K562 (cell line): ENCODE data around the gene PPL. TPM values are rescaled to one million over a fixed set of nuclear protein-coding genes. Genes with fewer than 3 reads are reported as not detected.

Experiments used
- CREM ChIP-seq: IDR thresholded peaks from 2 replicates; pipeline ENCODE4 v1.6.1; 2014; ENCODE audit warnings: antibody characterized with exemption, low read depth
- CTBP1 ChIP-seq: fragments of 450-650 bp; IDR thresholded peaks from 2 replicates; pipeline ENCODE4 v1.6.1; 2016; ENCODE audit warnings: borderline replicate concordance
- FOXP1 ChIP-seq: sonication (generic); formaldehyde crosslinking; IDR thresholded peaks from 2 replicates; pipeline ENCODE4 v1.8.0; 2022; ENCODE audit warnings: mild to moderate bottlenecking, missing genetic modification reagents
- GATAD2B ChIP-seq: fragments of 450-650 bp; IDR thresholded peaks from 2 replicates; pipeline ENCODE4 v1.6.1; 2017; ENCODE audit warnings: mild to moderate bottlenecking, borderline replicate concordance
- HDAC1 ChIP-seq, 2 experiments: fragments of 450-650 bp; IDR thresholded peaks; 2 replicates each; pipeline ENCODE4 v1.6.1; 2016 to 2017; ENCODE audit warnings: inconsistent platforms in 1 of 2, mild to moderate bottlenecking in 1 of 2, moderate library complexity in 1 of 2
- HNRNPLL ChIP-seq: fragments of 200-400 bp; formaldehyde crosslinking; IDR thresholded peaks from 2 replicates; pipeline ENCODE4 v1.6.1; 2017; ENCODE audit warnings: low read length, low read depth, mild to moderate bottlenecking; ENCODE audit not compliant: poor library complexity, severe bottlenecking
- IFI16 ChIP-seq: fragments of 250-450 bp; sonication (Bioruptor Pico); IDR thresholded peaks from 2 replicates; pipeline ENCODE4 v2.1.2; 2022; ENCODE audit warnings: mild to moderate bottlenecking, inconsistent platforms
- KLF16 ChIP-seq: IDR thresholded peaks from 2 replicates; pipeline ENCODE4 v1.6.1; 2016; ENCODE audit warnings: antibody characterized with exemption
- MECOM ChIP-seq: fragments of 250-450 bp; sonication (Bioruptor Pico); IDR thresholded peaks from 2 replicates; pipeline ENCODE4 v1.8.0; 2022; ENCODE audit warnings: inconsistent platforms
- NFIC ChIP-seq: fragments of 450-650 bp; IDR thresholded peaks from 2 replicates; pipeline ENCODE4 v1.6.1; 2017; ENCODE audit warnings: mild to moderate bottlenecking, inconsistent platforms
- NRF1 ChIP-seq, 2 experiments: fragments of 450-650 bp; IDR thresholded peaks in 1 of 2; conservative IDR thresholded peaks in 1 of 2; 2 replicates each; pipeline ENCODE4 v1.6.1; 2014; ENCODE audit warnings: mild to moderate bottlenecking in 2 of 2
- PCBP2 ChIP-seq: fragments of 200-400 bp; formaldehyde crosslinking; IDR thresholded peaks from 2 replicates; pipeline ENCODE4 v1.6.1; 2018; ENCODE audit warnings: low read length, low read depth, mild to moderate bottlenecking, moderate library complexity; ENCODE audit not compliant: poor library complexity, severe bottlenecking
- SIN3B ChIP-seq: fragments of 450-650 bp; IDR thresholded peaks from 2 replicates; pipeline ENCODE4 v1.6.1; 2017; ENCODE audit warnings: low read depth, mild to moderate bottlenecking, moderate library complexity
- SP1 ChIP-seq: sonication (generic); formaldehyde crosslinking; IDR thresholded peaks from 2 replicates; pipeline ENCODE4 v1.8.1; 2022; ENCODE audit warnings: mild to moderate bottlenecking, missing genetic modification reagents
- ZFP30 ChIP-seq: fragments of 250-450 bp; sonication (Bioruptor Pico); IDR thresholded peaks from 2 replicates; pipeline ENCODE4 v1.8.0; 2022; ENCODE audit warnings: moderate library complexity, mild to moderate bottlenecking, inconsistent platforms, borderline replicate concordance
- polyA plus RNA-seq, 8 experiments: library from polyadenylated mRNA; depleted of rRNA in 4 of 8; stranded (reverse) in 5 of 8; unstranded in 3 of 8; fragments of >200 nt; fragmentation: Nextera tagmentation in 2 of 8; fragmentation: Illumina TruSeq in 1 of 8; extraction: Ambion mirVana in 2 of 8; extraction: Trizol in 1 of 8; gene quantifications; 2 replicates each; pipeline versions ENCODE4 v1.2.1 to v1.2.3, GENCODE V29; 2011 to 2014; ENCODE audit warnings: inconsistent platforms in 1 of 8, missing spikeins in 1 of 8
- total RNA-seq, 7 experiments: library from RNA; depleted of rRNA in 6 of 7; stranded (reverse); fragments of >200 nt in 6 of 7; fragmentation: Illumina TruSeq in 2 of 7; extraction: Trizol in 2 of 7; gene quantifications; 2 replicates each; pipeline versions ENCODE4 v1.2.1 to v1.2.3, GENCODE V29; 2011 to 2021; ENCODE audit warnings: low replicate concordance in 1 of 7
- TF ChIP-seq, protein P1 (sequence below): fragments of 450-650 bp; formaldehyde crosslinking; IDR thresholded peaks from 2 replicates; pipeline ENCODE4 v1.4.0; 2020; ENCODE audit warnings: mild to moderate bottlenecking, moderate library complexity
- TF ChIP-seq, protein P2 (sequence below): fragments of 450-650 bp; IDR thresholded peaks from 2 replicates; pipeline ENCODE4 v1.6.1; 2016; ENCODE audit warnings: borderline replicate concordance
- TF ChIP-seq, protein P3 (sequence below): fragments of 450-650 bp; IDR thresholded peaks from 2 replicates; pipeline ENCODE4 v1.6.1; 2014; ENCODE audit warnings: low read depth, mild to moderate bottlenecking, moderate library complexity, borderline replicate concordance
- TF ChIP-seq, protein P4 (sequence below), 2 experiments: IDR thresholded peaks; 2 replicates each; pipeline ENCODE4 v1.6.1; 2012; ENCODE audit warnings: improper control_type of control experiment in 2 of 2, low read depth in 2 of 2, low read length in 2 of 2, borderline replicate concordance in 1 of 2

Gene PPL
- total and polyA plus RNA-seq, 9 of the 15 experiments (the other 6 are each of a cell fraction or from before 2014, with no cell fraction given), result 0.01 to 0.15 (median 0.07) TPM; not detected in 3

DNA sequence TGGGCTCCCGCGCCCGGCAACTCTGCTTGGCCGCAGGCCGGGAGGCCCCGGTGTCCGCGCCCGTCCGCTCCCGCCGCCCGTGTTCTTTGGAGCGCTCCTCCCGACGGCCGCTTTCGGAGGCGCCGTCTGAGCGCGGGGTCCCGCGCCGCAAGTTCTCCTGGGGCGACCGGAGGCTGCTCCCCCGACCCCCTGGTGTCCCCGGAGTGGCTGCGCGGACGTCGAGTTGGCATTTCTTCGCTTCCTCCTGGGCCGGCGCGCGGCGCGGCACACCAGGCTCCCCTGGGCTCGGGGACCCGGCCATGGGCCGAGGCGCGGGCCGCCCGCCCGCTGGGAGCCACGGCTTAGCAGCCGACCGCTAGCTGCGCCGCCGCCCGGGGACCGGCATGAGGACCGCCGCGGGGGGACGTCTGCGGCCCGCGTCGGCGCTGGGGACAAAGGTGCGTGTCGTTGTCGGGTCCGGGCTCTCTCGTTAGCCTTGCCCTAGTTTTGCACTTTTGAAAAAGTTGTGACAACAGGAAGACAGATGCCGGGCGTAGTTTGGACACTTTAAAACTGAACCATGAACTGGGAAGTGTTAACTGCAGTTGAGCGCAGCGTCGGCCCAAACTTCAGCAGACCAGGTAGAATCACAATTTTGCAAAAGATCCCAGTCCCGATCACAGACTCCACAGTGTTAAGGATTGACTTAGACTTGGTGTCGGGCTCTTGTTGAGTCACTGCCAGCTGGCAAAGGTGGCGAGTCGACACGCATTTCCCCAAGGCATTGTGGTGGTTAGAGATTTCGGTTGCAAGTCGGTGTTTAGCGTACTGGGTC is 89.0 kb downstream of the PPL start (continued):
- 0 out of 2 replicates have a peak, but pooled peaks have one; percentile 12 for TF ChIP-seq FOXP1
- TF ChIP-seq HNRNPLL, result peak; percentile 1
- TF ChIP-seq, protein P1, sequence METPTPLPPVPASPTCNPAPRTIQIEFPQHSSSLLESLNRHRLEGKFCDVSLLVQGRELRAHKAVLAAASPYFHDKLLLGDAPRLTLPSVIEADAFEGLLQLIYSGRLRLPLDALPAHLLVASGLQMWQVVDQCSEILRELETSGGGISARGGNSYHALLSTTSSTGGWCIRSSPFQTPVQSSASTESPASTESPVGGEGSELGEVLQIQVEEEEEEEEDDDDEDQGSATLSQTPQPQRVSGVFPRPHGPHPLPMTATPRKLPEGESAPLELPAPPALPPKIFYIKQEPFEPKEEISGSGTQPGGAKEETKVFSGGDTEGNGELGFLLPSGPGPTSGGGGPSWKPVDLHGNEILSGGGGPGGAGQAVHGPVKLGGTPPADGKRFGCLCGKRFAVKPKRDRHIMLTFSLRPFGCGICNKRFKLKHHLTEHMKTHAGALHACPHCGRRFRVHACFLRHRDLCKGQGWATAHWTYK (CRISPR knock-in tag), result no peak
- TF ChIP-seq GATAD2B, result 0 out of 2 replicates have a peak, but pooled peaks have one; percentile 11
- TF ChIP-seq NRF1 (conservative IDR thresholded peaks at IDR 0.05 in 1 of 2, IDR thresholded peaks at IDR 0.05 in 1 of 2), result 0 out of 4 replicates have a peak, but pooled peaks of 1 of the 2 experiments have one; percentile 33
- no peak for TF ChIP-seq ZFP30
- TF ChIP-seq MECOM (CRISPR knock-in tag), result no peak
- TF ChIP-seq SIN3B, result no peak
- TF ChIP-seq, protein P2, sequence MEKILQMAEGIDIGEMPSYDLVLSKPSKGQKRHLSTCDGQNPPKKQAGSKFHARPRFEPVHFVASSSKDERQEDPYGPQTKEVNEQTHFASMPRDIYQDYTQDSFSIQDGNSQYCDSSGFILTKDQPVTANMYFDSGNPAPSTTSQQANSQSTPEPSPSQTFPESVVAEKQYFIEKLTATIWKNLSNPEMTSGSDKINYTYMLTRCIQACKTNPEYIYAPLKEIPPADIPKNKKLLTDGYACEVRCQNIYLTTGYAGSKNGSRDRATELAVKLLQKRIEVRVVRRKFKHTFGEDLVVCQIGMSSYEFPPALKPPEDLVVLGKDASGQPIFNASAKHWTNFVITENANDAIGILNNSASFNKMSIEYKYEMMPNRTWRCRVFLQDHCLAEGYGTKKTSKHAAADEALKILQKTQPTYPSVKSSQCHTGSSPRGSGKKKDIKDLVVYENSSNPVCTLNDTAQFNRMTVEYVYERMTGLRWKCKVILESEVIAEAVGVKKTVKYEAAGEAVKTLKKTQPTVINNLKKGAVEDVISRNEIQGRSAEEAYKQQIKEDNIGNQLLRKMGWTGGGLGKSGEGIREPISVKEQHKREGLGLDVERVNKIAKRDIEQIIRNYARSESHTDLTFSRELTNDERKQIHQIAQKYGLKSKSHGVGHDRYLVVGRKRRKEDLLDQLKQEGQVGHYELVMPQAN, result 0 out of 2 replicates have a peak, but pooled peaks have one; percentile 20
- peak; percentile 49; the same call in 1 of the 2 replicates for TF ChIP-seq SP1
- no peak for TF ChIP-seq KLF16
- TF ChIP-seq, protein P3, sequence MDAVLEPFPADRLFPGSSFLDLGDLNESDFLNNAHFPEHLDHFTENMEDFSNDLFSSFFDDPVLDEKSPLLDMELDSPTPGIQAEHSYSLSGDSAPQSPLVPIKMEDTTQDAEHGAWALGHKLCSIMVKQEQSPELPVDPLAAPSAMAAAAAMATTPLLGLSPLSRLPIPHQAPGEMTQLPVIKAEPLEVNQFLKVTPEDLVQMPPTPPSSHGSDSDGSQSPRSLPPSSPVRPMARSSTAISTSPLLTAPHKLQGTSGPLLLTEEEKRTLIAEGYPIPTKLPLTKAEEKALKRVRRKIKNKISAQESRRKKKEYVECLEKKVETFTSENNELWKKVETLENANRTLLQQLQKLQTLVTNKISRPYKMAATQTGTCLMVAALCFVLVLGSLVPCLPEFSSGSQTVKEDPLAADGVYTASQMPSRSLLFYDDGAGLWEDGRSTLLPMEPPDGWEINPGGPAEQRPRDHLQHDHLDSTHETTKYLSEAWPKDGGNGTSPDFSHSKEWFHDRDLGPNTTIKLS, result no peak
- TF ChIP-seq, protein P4, sequence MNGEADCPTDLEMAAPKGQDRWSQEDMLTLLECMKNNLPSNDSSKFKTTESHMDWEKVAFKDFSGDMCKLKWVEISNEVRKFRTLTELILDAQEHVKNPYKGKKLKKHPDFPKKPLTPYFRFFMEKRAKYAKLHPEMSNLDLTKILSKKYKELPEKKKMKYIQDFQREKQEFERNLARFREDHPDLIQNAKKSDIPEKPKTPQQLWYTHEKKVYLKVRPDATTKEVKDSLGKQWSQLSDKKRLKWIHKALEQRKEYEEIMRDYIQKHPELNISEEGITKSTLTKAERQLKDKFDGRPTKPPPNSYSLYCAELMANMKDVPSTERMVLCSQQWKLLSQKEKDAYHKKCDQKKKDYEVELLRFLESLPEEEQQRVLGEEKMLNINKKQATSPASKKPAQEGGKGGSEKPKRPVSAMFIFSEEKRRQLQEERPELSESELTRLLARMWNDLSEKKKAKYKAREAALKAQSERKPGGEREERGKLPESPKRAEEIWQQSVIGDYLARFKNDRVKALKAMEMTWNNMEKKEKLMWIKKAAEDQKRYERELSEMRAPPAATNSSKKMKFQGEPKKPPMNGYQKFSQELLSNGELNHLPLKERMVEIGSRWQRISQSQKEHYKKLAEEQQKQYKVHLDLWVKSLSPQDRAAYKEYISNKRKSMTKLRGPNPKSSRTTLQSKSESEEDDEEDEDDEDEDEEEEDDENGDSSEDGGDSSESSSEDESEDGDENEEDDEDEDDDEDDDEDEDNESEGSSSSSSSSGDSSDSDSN (IDR thresholded peaks at IDR 0.05; ENCODE audit: borderline replicate concordance in 1 of 2, low read depth in 2 of 2, low read length in 2 of 2), result peak; percentile 62 to 87; a peak in 2 of 4 replicates
- peak; percentile 78; the same call in 1 of the 2 replicates for TF ChIP-seq CTBP1
- TF ChIP-seq IFI16 (CRISPR knock-in tag), result 0 out of 2 replicates have a peak, but pooled peaks have one; percentile 36
- peak; percentile 58 for TF ChIP-seq NFIC
- TF ChIP-seq HDAC1 (IDR thresholded peaks at IDR 0.05), result peak in 1 of 2 experiments; percentile 35; a peak in 2 of 4 replicates
- no peak for TF ChIP-seq PCBP2
- 0 out of 2 replicates have a peak, but pooled peaks have one; percentile 4 for TF ChIP-seq CREM
